Stimulated activated CD4-positive, alpha-beta T cell treated with anti-CD3 and anti-CD28 coated beads, Interleukin-15, amount 100 ng/mL, for 48 hours (primary cell): ENCODE measurements around the gene PYROXD2.

Source experiments
- DNase-seq, 2 donors: peaks; one replicate each; pipeline ENCODE4 v3.0.0-alpha.2; 2020; ENCODE audit warnings: low read depth in 2 of 2

PYROXD2 gene

GRCh38 chr10:98414932-98415730 is at the start of gene PYROXD2:
PYROXD2 (minus strand) TSS chr10:98415182; CDS start chr10:98415135, 47 bp downstream.
- peak in 1 of 2 donors; percentile 9 for DNase-seq

GRCh38 chr10:98463976-98464754 is 49.2 kb upstream of the PYROXD2 start:
- no peak for DNase-seq

- DNase-seq: no peak
These were observed 48.0 kb upstream of the PYROXD2 start for GRCh38 chr10:98463016-98463415.

GRCh38 chr10:98461500-98461842 is 46.5 kb upstream of the PYROXD2 start:
- DNase-seq: no peak

GRCh38 chr10:98460837-98461499 is 46.0 kb upstream of the PYROXD2 start:
- no peak for DNase-seq

GRCh38 chr10:98458809-98459784 is 44.1 kb upstream of the PYROXD2 start:
- DNase-seq: no peak

GRCh38 chr10:98457721-98458120 is 42.7 kb upstream of the PYROXD2 start:
- DNase-seq: no peak

GRCh38 chr10:98456686-98457482 is 41.9 kb upstream of the PYROXD2 start:
- no peak for DNase-seq

- DNase-seq: no peak
These were observed 41.1 kb upstream of the PYROXD2 start for GRCh38 chr10:98456043-98456570.

- DNase-seq: no peak
These were observed 38.7 kb upstream of the PYROXD2 start for GRCh38 chr10:98453729-98454128.

GRCh38 chr10:98450618-98451017 is 35.6 kb upstream of the PYROXD2 start:
- DNase-seq: no peak

- DNase-seq: no peak
These were observed 34.3 kb upstream of the PYROXD2 start for GRCh38 chr10:98449287-98449686.

GRCh38 chr10:98446661-98447221 is 31.8 kb upstream of the PYROXD2 start, which contains the start of gene HPS1:
HPS1 (minus strand) TSS chr10:98446935; CDS start chr10:98443240, 3,695 bp downstream.
- peak; percentile 57 to 82 for DNase-seq

- DNase-seq: peak in 1 of 2 donors; percentile 19
These were observed 31.2 kb upstream of the PYROXD2 start for GRCh38 chr10:98446151-98446660.

- no peak for DNase-seq
These were observed 30.3 kb upstream of the PYROXD2 start for GRCh38 chr10:98445200-98445812.

GRCh38 chr10:98444314-98445006 is 29.5 kb upstream of the PYROXD2 start:
- no peak for DNase-seq

GRCh38 chr10:98438715-98439114 is 23.7 kb upstream of the PYROXD2 start:
- no peak for DNase-seq

- no peak for DNase-seq
These were observed 21.7 kb upstream of the PYROXD2 start for GRCh38 chr10:98436704-98437103.
